Sigmoid colon (tissue), 4 donors: ENCODE results near the gene SPATA3.

Experiments
- CTCF ChIP-seq, 4 experiments: fragments of 450-650 bp in 3 of 4; fragments of 200-600 bp in 1 of 4; IDR thresholded peaks; one replicate each; pipeline ENCODE4 v1.5.1; 2016 to 2019; ENCODE audit warnings: antibody characterized with exemption in 4 of 4, mild to moderate bottlenecking in 3 of 4, moderate library complexity in 2 of 4
- EP300 ChIP-seq, 4 donors: sonication (generic); formaldehyde crosslinking; IDR thresholded peaks; one replicate each; pipeline ENCODE4 v1.6.1; 2017; ENCODE audit warnings: antibody characterized with exemption in 4 of 4
- POLR2A ChIP-seq, 2 donors: fragments of 450-650 bp; IDR thresholded peaks; one replicate each; pipeline ENCODE4 v1.6.1; 2016; ENCODE audit warnings: antibody characterized with exemption in 2 of 2, mild to moderate bottlenecking in 2 of 2, moderate library complexity in 2 of 2
- POLR2AphosphoS5 ChIP-seq, 4 donors: sonication (generic); formaldehyde crosslinking; IDR thresholded peaks; one replicate each; pipeline ENCODE4 v1.6.1; 2017; ENCODE audit warnings: antibody characterized with exemption in 4 of 4

GRCh38 chr2:231013820-231014219 lies 17.9 kb downstream of the SPATA3 start:
- TF ChIP-seq EP300 (IDR thresholded peaks at IDR 0.05), result no peak
- TF ChIP-seq CTCF (IDR thresholded peaks at IDR 0.05), result no peak
- no peak for TF ChIP-seq POLR2AphosphoS5 (IDR thresholded peaks at IDR 0.05)
- no peak for TF ChIP-seq POLR2A (IDR thresholded peaks at IDR 0.05)
